H9 (cell line): ENCODE data around the gene SST. TPM values are rescaled to one million over a fixed set of nuclear protein-coding genes. Genes with fewer than 3 reads are reported as not detected.
A peak's percentile ranks its signal among the peaks of the same experiment; 100 is the strongest.

ENCODE experiments used
- DNase-seq: peaks from one replicate; pipeline ENCODE4 v3.0.0-alpha.2; 2017
- H2AFZ ChIP-seq: one replicate; pipeline ENCODE4 v1.6.1; 2013; ENCODE audit warnings: mild to moderate bottlenecking, low read length, control low read depth, moderate library complexity
- H2AK5ac ChIP-seq: 2 replicates; pipeline ENCODE4 v1.6.1; 2013; ENCODE audit warnings: low read length, control low read depth, mixed read lengths; ENCODE audit not compliant: insufficient read length
- H2BK120ac ChIP-seq: one replicate; pipeline ENCODE4 v1.6.1; 2013; ENCODE audit warnings: low read depth, mild to moderate bottlenecking, low read length, control low read depth, inconsistent platforms; ENCODE audit not compliant: poor library complexity, severe bottlenecking
- H2BK12ac ChIP-seq: 2 replicates; pipeline ENCODE4 v1.6.1; 2013; ENCODE audit warnings: low read length, control low read depth, mixed read lengths, low read depth; ENCODE audit not compliant: insufficient read length
- H2BK15ac ChIP-seq: 2 replicates; pipeline ENCODE4 v1.6.1; 2013; ENCODE audit warnings: low read depth, low read length, control low read depth
- H2BK20ac ChIP-seq: one replicate; pipeline ENCODE4 v1.6.1; 2013; ENCODE audit warnings: low read depth, mild to moderate bottlenecking, low read length, control low read depth, inconsistent platforms; ENCODE audit not compliant: poor library complexity, severe bottlenecking
- H2BK5ac ChIP-seq: 2 replicates; pipeline ENCODE4 v1.6.1; 2013; ENCODE audit warnings: low read length, control low read depth, mixed read lengths; ENCODE audit not compliant: insufficient read length
- H3K14ac ChIP-seq: 2 replicates; pipeline ENCODE4 v1.6.1; 2013; ENCODE audit warnings: low read length, control low read depth; ENCODE audit not compliant: insufficient read depth
- H3K18ac ChIP-seq: 2 replicates; pipeline ENCODE4 v1.6.1; 2013; ENCODE audit warnings: low read depth, mild to moderate bottlenecking, mixed read lengths, low read length, control low read depth; ENCODE audit not compliant: insufficient read length
- H3K23ac ChIP-seq: 2 replicates; pipeline ENCODE4 v1.6.1; 2013; ENCODE audit warnings: low read length, control low read depth, mixed read lengths, low read depth; ENCODE audit not compliant: insufficient read length
- H3K23me2 ChIP-seq: 2 replicates; pipeline ENCODE4 v1.6.1; 2013; ENCODE audit warnings: low read depth, mild to moderate bottlenecking, mixed read lengths, low read length, control low read depth; ENCODE audit not compliant: insufficient read length, poor library complexity, severe bottlenecking
- H3K27ac ChIP-seq: 2 replicates; pipeline ENCODE4 v1.5.1; 2013; ENCODE audit warnings: low read length, control low read depth, mixed read lengths, low read depth; ENCODE audit not compliant: insufficient read length
- H3K27me3 ChIP-seq: 2 replicates; pipeline ENCODE4 v1.6.1; 2013; ENCODE audit warnings: low read length, control low read depth, inconsistent platforms; ENCODE audit not compliant: insufficient read depth
- H3K4ac ChIP-seq: 2 replicates; pipeline ENCODE4 v1.6.1; 2013; ENCODE audit warnings: low read depth, mild to moderate bottlenecking, control low read depth, inconsistent platforms, low read length, moderate library complexity
- H3K4me1 ChIP-seq: 2 replicates; pipeline ENCODE4 v1.6.1; 2013; ENCODE audit warnings: low read length, control low read depth, inconsistent platforms; ENCODE audit not compliant: insufficient read depth
- H3K4me2 ChIP-seq: 2 replicates; pipeline ENCODE4 v1.6.1; 2013; ENCODE audit warnings: low read length, control low read depth, mixed read lengths; ENCODE audit not compliant: insufficient read length, insufficient read depth
- H3K56ac ChIP-seq: 2 replicates; pipeline ENCODE4 v1.6.1; 2013; ENCODE audit warnings: low read depth, mild to moderate bottlenecking, mixed read lengths, low read length, control low read depth; ENCODE audit not compliant: insufficient read length
- H3K79me1 ChIP-seq: 2 replicates; pipeline ENCODE4 v1.6.1; 2013; ENCODE audit warnings: low read depth, mild to moderate bottlenecking, moderate library complexity, low read length, control low read depth, inconsistent platforms; ENCODE audit not compliant: insufficient read depth, poor library complexity, severe bottlenecking
- H3K79me2 ChIP-seq: 2 replicates; pipeline ENCODE4 v1.6.1; 2013; ENCODE audit warnings: low read length, control low read depth, inconsistent platforms; ENCODE audit not compliant: insufficient read depth
- H3K9ac ChIP-seq: 2 replicates; pipeline ENCODE4 v1.6.1; 2013; ENCODE audit warnings: low read length, control low read depth, mixed read lengths; ENCODE audit not compliant: insufficient read length; ENCODE audit errors: extremely low read depth
- H3K9me3 ChIP-seq: one replicate; pipeline ENCODE4 v1.6.1; 2013; ENCODE audit warnings: low read depth, low read length, inconsistent platforms; ENCODE audit not compliant: control insufficient read depth
- H3T11ph ChIP-seq: one replicate; pipeline ENCODE4 v1.6.1; 2013; ENCODE audit warnings: mild to moderate bottlenecking, low read length, control low read depth, inconsistent platforms
- H4K20me1 ChIP-seq: one replicate; pipeline ENCODE4 v1.6.1; 2013; ENCODE audit not compliant: control insufficient read depth, insufficient read length, insufficient read depth
- H4K5ac ChIP-seq: 2 replicates; pipeline ENCODE4 v1.6.1; 2013; ENCODE audit warnings: low read depth, mild to moderate bottlenecking, mixed read lengths, low read length, control low read depth; ENCODE audit not compliant: insufficient read length
- H4K8ac ChIP-seq: replicated peaks from 2 replicates; pipeline ENCODE4 v1.6.1; 2013; ENCODE audit warnings: low read length, control low read depth, mixed read lengths, low read depth; ENCODE audit not compliant: insufficient read length
- H4K91ac ChIP-seq: 2 replicates; pipeline ENCODE4 v1.6.1; 2013; ENCODE audit warnings: low read depth, mild to moderate bottlenecking, moderate library complexity, mixed read lengths, low read length, control low read depth; ENCODE audit not compliant: insufficient read length
- H3K27ac Mint-ChIP-seq, 3 experiments: 2 replicates in 2 of 3; 3 replicates in 1 of 3; pipeline ENCODE4 v1.8.0; 2020 to 2021; ENCODE audit warnings: mixed read lengths in 3 of 3, mild to moderate bottlenecking in 1 of 3, moderate library complexity in 1 of 3
- H3K27me3 Mint-ChIP-seq: 2 replicates; pipeline ENCODE4 v1.8.0; 2021; ENCODE audit warnings: low read depth, mild to moderate bottlenecking, moderate library complexity, mixed read lengths
- H3K36me3 Mint-ChIP-seq, 3 experiments: 2 replicates in 2 of 3; 3 replicates in 1 of 3; pipeline ENCODE4 v1.8.0; 2020 to 2021; ENCODE audit warnings: low read depth in 3 of 3, mixed read lengths in 3 of 3; ENCODE audit not compliant: insufficient read depth in 1 of 3
- H3K4me1 Mint-ChIP-seq, 2 experiments: 2 replicates each; pipeline ENCODE4 v1.8.0; 2020; ENCODE audit warnings: mixed read lengths in 2 of 2
- H3K4me3 Mint-ChIP-seq, 2 experiments: 2 replicates in 1 of 2; 3 replicates in 1 of 2; pipeline ENCODE4 v1.8.0; 2020 to 2021; ENCODE audit warnings: mild to moderate bottlenecking in 2 of 2, mixed read lengths in 2 of 2, moderate library complexity in 1 of 2
- H3K9me3 Mint-ChIP-seq, 2 experiments: 2 replicates in 1 of 2; 3 replicates in 1 of 2; pipeline ENCODE4 v1.8.0; 2020; ENCODE audit warnings: mild to moderate bottlenecking in 2 of 2, mixed read lengths in 2 of 2, moderate library complexity in 1 of 2
- WGBS: extraction: QIAGEN DNeasy Blood & Tissue Kit; methylation state at CpG from one replicate; pipeline ENCODE4 v1.1.7; 2013; ENCODE audit warnings: missing lambda C conversion rate, low lambda C conversion rate, mixed read lengths; ENCODE audit not compliant: insufficient read length; ENCODE audit errors: extremely low coverage; 5-methylcytosine and 5-hydroxymethylcytosine counted together
- total RNA-seq: library from RNA; stranded (reverse); gene quantifications from 2 replicates; pipeline ENCODE4 v1.2.1, GENCODE V29; 2021
- TF ChIP-seq, protein P1 (sequence below): fragments of 200-600 bp; sonication (generic); conservative IDR thresholded peaks from 3 replicates; pipeline ENCODE4 v1.8.0; 2021; ENCODE audit warnings: antibody characterized with exemption, mild to moderate bottlenecking

Gene SST
- total RNA-seq, 1 experiment from 2014 or later = not detected

DNA sequence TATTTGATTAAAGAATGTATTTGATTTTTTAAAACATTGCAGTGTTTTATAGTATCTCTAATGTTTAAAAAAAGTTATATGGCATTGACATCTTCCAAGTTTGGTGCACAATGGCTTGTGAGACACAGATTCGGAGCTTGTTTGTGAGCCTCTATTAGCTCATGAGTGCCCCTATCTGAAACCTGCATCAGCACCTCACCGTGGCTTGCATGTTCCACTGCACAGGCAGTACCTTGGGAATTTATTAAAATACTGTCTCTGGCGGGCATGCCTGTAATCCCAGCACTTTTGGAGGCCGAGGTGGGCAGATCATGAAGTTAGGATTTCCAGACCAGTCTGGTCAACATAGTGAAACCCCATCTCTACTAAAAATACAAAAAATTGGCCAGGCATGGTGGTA, 39.0 kb upstream of the SST start:
- Mint-ChIP-seq H3K4me1 (no peaks in the 10 kb centered on the region; a peak in 1 of 4 replicates), H3K4me3 (no peak overlapping the region), H3K9me3 (no peaks in the 10 kb centered on the region), H3K27ac (no peak overlapping the region), H3K36me3 (no peaks in the 10 kb centered on the region), H3K27me3 (peaks cover 4% of the 10 kb centered on the region; the same call in 1 of the 2 replicates)
- Histone ChIP-seq H3K27me3 (no peaks in the 10 kb centered on the region), H3K4me2 (no peak overlapping the region), H3K79me1 (no peaks in the 10 kb centered on the region), H3K9ac (no peak overlapping the region), H3K18ac (no peak overlapping the region), H2BK120ac (no peak overlapping the region), H3K9me3 (no peaks in the 10 kb centered on the region), H3K23me2 (no peaks in the 10 kb centered on the region), H2AK5ac (no peak overlapping the region), H4K91ac (no peak overlapping the region), H3K4ac (no peak overlapping the region), H3K14ac (no peak overlapping the region), H3K27ac (no peak overlapping the region), H2BK15ac (no peak overlapping the region), H2AFZ (no peak overlapping the region), H3K79me2 (no peaks in the 10 kb centered on the region), H4K8ac (no peak overlapping the region), H3K4me1 (no peaks in the 10 kb centered on the region), H2BK20ac (no peak overlapping the region), H3K56ac (no peak overlapping the region), H4K20me1 (no peaks in the 10 kb centered on the region), H2BK12ac (no peak overlapping the region), H3K23ac (no peak overlapping the region), H4K5ac (no peak overlapping the region), H2BK5ac (no peak overlapping the region), H3T11ph (no peak overlapping the region)
- no CpG with 5 or more reads among the region's 4 CpGs for WGBS
- TF ChIP-seq, protein P1, sequence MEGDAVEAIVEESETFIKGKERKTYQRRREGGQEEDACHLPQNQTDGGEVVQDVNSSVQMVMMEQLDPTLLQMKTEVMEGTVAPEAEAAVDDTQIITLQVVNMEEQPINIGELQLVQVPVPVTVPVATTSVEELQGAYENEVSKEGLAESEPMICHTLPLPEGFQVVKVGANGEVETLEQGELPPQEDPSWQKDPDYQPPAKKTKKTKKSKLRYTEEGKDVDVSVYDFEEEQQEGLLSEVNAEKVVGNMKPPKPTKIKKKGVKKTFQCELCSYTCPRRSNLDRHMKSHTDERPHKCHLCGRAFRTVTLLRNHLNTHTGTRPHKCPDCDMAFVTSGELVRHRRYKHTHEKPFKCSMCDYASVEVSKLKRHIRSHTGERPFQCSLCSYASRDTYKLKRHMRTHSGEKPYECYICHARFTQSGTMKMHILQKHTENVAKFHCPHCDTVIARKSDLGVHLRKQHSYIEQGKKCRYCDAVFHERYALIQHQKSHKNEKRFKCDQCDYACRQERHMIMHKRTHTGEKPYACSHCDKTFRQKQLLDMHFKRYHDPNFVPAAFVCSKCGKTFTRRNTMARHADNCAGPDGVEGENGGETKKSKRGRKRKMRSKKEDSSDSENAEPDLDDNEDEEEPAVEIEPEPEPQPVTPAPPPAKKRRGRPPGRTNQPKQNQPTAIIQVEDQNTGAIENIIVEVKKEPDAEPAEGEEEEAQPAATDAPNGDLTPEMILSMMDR = peak; percentile 55
- DNase-seq = peak; percentile 46
